Osteoblast (primary cell): Measurements from ENCODE around the gene MYO3B. TPM values are rescaled to one million over a fixed set of nuclear protein-coding genes. Genes with fewer than 3 reads are reported as not detected.
"Not testable (repeated sequence)": the region's sequence is repeated elsewhere in the genome, so short reads cannot be mapped to it uniquely, and the experiment has no call there.

Experiments used
- DNase-seq: peaks from one replicate; pipeline ENCODE4 v3.0.0; 2011; ENCODE audit warnings: low spot score, mixed read lengths; ENCODE audit not compliant: insufficient read length; ENCODE audit errors: missing footprints
- H2AFZ ChIP-seq: 2 replicates; pipeline ENCODE4 v1.6.0; 2011; ENCODE audit warnings: mild to moderate bottlenecking, low read length
- H3K27ac ChIP-seq: 2 replicates; pipeline ENCODE4 v1.5.1; 2011; ENCODE audit warnings: mild to moderate bottlenecking, low read depth, low read length, moderate library complexity
- H3K27me3 ChIP-seq: 2 replicates; pipeline ENCODE4 v1.6.0; 2012; ENCODE audit warnings: mild to moderate bottlenecking, control low read depth, inconsistent platforms, low read length, moderate library complexity; ENCODE audit not compliant: insufficient read depth
- H3K36me3 ChIP-seq: 2 replicates; pipeline ENCODE4 v1.5.1; 2011; ENCODE audit warnings: mild to moderate bottlenecking, low read length, control low read depth, moderate library complexity; ENCODE audit not compliant: insufficient read depth
- H3K4me1 ChIP-seq: 2 replicates; pipeline ENCODE4 v1.5.1; 2011; ENCODE audit warnings: mild to moderate bottlenecking, low read length, control low read depth, moderate library complexity; ENCODE audit not compliant: insufficient read depth
- H3K4me2 ChIP-seq: 2 replicates; pipeline ENCODE4 v1.6.0; 2011; ENCODE audit warnings: mild to moderate bottlenecking, low read length; ENCODE audit not compliant: insufficient read depth
- H3K4me3 ChIP-seq: fragments of 200-600 bp; sonication (generic); 3 replicates; pipeline ENCODE4 v1.5.1; 2012; ENCODE audit warnings: mild to moderate bottlenecking, low read length, inconsistent platforms; ENCODE audit not compliant: insufficient read depth
- H3K79me2 ChIP-seq: 2 replicates; pipeline ENCODE4 v1.6.0; 2012; ENCODE audit warnings: mild to moderate bottlenecking, low read length, control low read depth, inconsistent platforms; ENCODE audit not compliant: insufficient read depth
- H3K9me3 ChIP-seq: 2 replicates; pipeline ENCODE4 v1.5.1; 2011; ENCODE audit warnings: low read depth, low read length, control low read depth
- H4K20me1 ChIP-seq: 2 replicates; pipeline ENCODE4 v1.6.0; 2012; ENCODE audit warnings: mild to moderate bottlenecking, low read length, control low read depth; ENCODE audit not compliant: insufficient read depth
- total RNA-seq: library from RNA; depleted of rRNA; stranded (reverse); fragments of >200 nt; gene quantifications from 2 replicates; pipeline ENCODE4 v1.2.3, GENCODE V29; 2012
- TF ChIP-seq, protein P1 (sequence below): IDR thresholded peaks from 2 replicates; pipeline ENCODE4 v1.5.1; 2011; ENCODE audit warnings: mild to moderate bottlenecking, low read depth, low read length, moderate library complexity; ENCODE audit errors: extremely low read depth

Gene MYO3B
- total RNA-seq, 1 donor = 0.36 TPM

DNA sequence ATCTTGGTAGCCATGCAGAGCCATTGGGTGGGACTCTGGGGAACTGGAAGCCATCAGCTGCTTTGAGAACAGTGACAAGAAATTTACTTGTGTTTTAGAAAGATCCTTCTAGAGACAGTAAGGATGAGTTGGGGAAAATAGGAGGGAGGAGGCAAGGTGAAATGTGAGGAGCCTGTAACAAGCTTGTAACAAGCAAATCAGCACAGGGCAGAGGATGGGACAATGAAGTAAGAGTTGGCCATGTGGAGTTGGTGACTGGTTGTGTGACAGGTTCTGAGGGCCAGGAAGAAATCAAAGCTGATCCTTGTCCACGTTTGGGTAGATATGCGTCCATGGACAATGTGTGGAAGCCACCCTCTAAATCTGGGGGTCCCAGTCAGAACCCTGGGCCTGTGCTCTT is 84.4 kb downstream of the MYO3B start:
- Histone ChIP-seq H3K27ac (no peak overlapping the region), H2AFZ (no peak overlapping the region), H4K20me1 (no peaks in the 10 kb centered on the region), H3K4me1 (no peaks in the 10 kb centered on the region), H3K9me3 (no peaks in the 10 kb centered on the region), H3K4me3 (no peak overlapping the region), H3K4me2 (no peak overlapping the region), H3K79me2 (no peaks in the 10 kb centered on the region), H3K36me3 (no peaks in the 10 kb centered on the region), H3K27me3 (no peaks in the 10 kb centered on the region)
- TF ChIP-seq, protein P1, sequence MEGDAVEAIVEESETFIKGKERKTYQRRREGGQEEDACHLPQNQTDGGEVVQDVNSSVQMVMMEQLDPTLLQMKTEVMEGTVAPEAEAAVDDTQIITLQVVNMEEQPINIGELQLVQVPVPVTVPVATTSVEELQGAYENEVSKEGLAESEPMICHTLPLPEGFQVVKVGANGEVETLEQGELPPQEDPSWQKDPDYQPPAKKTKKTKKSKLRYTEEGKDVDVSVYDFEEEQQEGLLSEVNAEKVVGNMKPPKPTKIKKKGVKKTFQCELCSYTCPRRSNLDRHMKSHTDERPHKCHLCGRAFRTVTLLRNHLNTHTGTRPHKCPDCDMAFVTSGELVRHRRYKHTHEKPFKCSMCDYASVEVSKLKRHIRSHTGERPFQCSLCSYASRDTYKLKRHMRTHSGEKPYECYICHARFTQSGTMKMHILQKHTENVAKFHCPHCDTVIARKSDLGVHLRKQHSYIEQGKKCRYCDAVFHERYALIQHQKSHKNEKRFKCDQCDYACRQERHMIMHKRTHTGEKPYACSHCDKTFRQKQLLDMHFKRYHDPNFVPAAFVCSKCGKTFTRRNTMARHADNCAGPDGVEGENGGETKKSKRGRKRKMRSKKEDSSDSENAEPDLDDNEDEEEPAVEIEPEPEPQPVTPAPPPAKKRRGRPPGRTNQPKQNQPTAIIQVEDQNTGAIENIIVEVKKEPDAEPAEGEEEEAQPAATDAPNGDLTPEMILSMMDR = no peak
- DNase-seq = no peak

DNA sequence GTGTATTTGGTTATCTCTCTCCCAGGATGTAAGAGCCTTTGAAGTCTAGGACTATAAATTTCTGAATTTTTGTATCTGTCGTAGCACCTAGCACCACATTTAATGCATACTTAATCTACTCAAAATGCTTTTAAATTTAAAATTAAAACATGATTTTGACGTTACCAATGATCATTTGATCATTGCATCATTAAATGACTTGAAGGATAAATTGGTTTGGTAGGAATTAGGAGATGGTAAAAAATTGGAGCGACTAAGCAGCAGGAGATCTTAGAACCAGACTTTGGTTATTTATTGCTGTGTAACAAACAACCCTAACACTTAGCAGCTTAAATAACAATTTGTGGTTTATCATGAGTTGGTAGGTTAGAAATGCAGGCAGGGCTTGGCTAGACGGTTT is 84.9 kb downstream of the MYO3B start:
- no peaks in the 10 kb centered on the region for H3K79me2 ChIP-seq
- TF ChIP-seq, protein P1 = no peak
- H3K9me3 ChIP-seq = no peaks in the 10 kb centered on the region
- no peaks in the 10 kb centered on the region for H4K20me1 ChIP-seq
- H3K27me3 ChIP-seq = no peaks in the 10 kb centered on the region
- no peaks in the 10 kb centered on the region for H3K4me1 ChIP-seq
- H3K27ac ChIP-seq = no peak overlapping the region
- no peak overlapping the region for H3K4me3 ChIP-seq
- H3K4me2 ChIP-seq = no peak overlapping the region
- DNase-seq = no peak
- H3K36me3 ChIP-seq = no peaks in the 10 kb centered on the region
- no peak overlapping the region for H2AFZ ChIP-seq

DNA sequence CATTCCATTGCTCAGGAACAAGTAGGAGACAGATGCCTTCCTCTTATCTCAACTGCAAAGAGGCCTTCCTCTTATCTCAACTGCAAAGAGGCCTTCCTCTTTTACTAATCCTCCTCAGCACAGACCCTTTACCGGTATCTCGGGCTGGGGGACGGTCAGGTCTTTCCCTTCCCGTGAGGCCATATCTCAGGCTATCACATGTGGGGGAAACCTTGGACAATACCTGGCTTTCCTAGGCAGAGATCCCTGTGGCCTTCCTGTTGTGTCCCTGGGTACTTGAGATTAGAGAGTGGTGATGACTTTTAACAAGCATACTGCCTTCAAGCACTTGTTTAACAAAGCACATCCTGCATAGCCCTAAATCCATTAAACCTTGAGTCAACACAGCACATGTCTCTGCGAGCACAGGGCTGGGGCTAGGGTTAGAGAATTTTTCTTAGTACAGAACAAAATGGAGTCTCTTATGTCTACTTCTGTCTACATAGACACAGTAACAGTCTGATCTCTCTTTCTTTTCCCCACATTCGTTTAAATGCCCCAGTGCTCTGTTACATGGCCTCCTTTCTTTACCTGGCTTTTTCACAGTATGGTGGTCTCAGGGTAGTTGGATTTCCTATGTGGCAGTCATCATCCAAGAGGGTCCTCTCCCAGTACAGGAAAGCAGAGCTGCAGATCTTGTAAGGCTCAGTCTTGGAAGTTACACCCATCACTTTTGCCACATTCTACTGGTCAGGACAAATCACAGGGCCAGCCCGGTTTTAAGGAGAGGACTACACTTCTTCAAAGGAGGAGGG is 86.0 kb downstream of the MYO3B start:
- H3K9me3 ChIP-seq, H3K79me2 ChIP-seq, H3K4me3 ChIP-seq, H3K36me3 ChIP-seq, H3K4me1 ChIP-seq, H3K27ac ChIP-seq, H4K20me1 ChIP-seq, H3K27me3 ChIP-seq, H3K4me2 ChIP-seq, DNase-seq, H2AFZ ChIP-seq: not testable (repeated sequence)

DNA sequence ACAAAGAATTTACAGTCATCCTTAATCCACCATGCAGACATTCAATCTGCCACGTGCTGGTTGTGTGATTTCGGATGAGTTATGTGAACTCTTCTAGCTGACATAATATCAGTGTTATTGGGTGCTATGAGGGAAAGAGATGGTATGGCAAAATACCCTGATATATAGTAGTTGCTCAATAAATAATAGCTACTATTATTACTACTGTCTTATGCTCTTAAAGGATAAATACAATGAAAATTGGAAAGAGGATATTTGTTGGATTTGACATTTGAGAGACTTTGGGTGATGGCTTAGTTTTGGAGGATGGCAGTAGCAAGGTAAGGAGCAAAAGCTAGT is 86.5 kb downstream of the MYO3B start:
- no peak overlapping the region for H3K4me2 ChIP-seq
- no peaks in the 10 kb centered on the region for H3K4me1 ChIP-seq
- H3K9me3 ChIP-seq = no peaks in the 10 kb centered on the region
- no peaks in the 10 kb centered on the region for H4K20me1 ChIP-seq
- H3K27ac ChIP-seq = no peak overlapping the region
- H3K27me3 ChIP-seq = no peaks in the 10 kb centered on the region
- H3K36me3 ChIP-seq = no peaks in the 10 kb centered on the region
- H3K79me2 ChIP-seq = no peaks in the 10 kb centered on the region
- TF ChIP-seq, protein P1 = no peak
- H3K4me3 ChIP-seq = no peak overlapping the region
- DNase-seq = no peak
- H2AFZ ChIP-seq = no peak overlapping the region
